ENCODE measurements around the gene IGHMBP2. TPM values are rescaled to one million over a fixed set of nuclear protein-coding genes. Genes with fewer than 3 reads are reported as not detected.

The IGHMBP2 gene
- total RNA-seq, 1 experiment from 2014 or later, result 27.0 TPM

DNA sequence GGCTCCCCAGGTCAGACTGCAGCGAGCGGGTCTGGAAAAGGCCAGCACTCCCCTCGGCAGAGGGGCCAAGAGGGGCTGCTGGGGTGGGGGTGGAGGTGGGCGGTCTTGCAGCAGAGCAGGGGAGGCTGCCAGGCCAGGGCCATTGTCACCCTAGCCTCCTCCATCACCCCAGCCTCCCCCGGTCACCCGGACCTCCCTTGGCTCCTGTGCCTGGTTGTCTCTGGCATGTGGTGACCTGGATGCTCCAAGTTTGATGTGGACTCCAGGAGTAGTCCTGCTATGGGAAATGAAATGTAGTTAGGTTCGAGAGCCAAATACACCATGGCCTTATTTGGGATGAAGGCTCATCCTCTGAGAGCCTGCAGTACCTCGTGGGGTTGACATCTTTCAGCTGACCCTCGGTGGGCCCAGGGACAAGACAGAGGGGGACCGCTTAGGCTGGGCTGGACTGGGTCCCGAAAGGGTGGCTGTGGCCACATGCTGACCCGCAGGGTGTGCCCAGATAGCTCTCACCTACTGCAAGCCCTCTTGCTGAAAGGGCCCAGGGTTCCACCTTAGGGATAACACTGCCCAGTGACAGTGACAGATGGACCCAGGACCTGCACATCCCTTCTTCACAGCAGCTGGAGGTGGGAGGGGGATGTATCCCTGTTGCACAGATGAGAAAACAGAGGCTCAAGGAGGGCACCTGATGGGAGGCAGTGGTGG is 53.0 kb downstream of the IGHMBP2 start:
- Histone ChIP-seq H3K9me3 (ENCODE audit: insufficient read depth, low read depth) (no peaks in the 10 kb centered on the region), H3K4me3 (no peak overlapping the region), H3K4me2 (no peak overlapping the region), H3K27ac (no peak overlapping the region), H3K4me1 (replicated peaks; ENCODE audit: insufficient read depth) (no peaks in the 10 kb centered on the region), H3K9me2 (ENCODE audit: insufficient read depth) (no peaks in the 10 kb centered on the region), H3K27me3 (ENCODE audit: insufficient read depth, low read depth) (0 out of 2 replicates have a peak, but pooled peaks cover 5% of the 10 kb centered on the region), H3K36me3 (ENCODE audit: low read depth) (no peaks in the 10 kb centered on the region), H4K20me1 (ENCODE audit: insufficient read depth) (no peaks in the 10 kb centered on the region), H3K79me2 (ENCODE audit: low read depth) (no peaks in the 10 kb centered on the region), H3F3A (ENCODE audit: insufficient read depth, low read depth) (no peaks in the 10 kb centered on the region), H2AFZ (no peak overlapping the region)
- no peak for TF ChIP-seq EZH2 (IDR thresholded peaks at IDR 0.05; ENCODE audit: low read depth)
- TF ChIP-seq, protein P1, sequence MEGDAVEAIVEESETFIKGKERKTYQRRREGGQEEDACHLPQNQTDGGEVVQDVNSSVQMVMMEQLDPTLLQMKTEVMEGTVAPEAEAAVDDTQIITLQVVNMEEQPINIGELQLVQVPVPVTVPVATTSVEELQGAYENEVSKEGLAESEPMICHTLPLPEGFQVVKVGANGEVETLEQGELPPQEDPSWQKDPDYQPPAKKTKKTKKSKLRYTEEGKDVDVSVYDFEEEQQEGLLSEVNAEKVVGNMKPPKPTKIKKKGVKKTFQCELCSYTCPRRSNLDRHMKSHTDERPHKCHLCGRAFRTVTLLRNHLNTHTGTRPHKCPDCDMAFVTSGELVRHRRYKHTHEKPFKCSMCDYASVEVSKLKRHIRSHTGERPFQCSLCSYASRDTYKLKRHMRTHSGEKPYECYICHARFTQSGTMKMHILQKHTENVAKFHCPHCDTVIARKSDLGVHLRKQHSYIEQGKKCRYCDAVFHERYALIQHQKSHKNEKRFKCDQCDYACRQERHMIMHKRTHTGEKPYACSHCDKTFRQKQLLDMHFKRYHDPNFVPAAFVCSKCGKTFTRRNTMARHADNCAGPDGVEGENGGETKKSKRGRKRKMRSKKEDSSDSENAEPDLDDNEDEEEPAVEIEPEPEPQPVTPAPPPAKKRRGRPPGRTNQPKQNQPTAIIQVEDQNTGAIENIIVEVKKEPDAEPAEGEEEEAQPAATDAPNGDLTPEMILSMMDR (conservative IDR thresholded peaks at IDR 0.05), result 0 out of 2 replicates have a peak, but pooled peaks have one; percentile 3
- BruUV-seq (replicated peaks), result no TSS peak
- CTCF ChIA-PET, result no interaction called here
- intact Hi-C loops (cut with micrococcal nuclease; ENCODE audit: unreplicated experiment), result no loop called here
- no peak for DNase-seq
- POLR2A ChIA-PET (ENCODE audit: unreplicated experiment), result no interaction called here

DNA sequence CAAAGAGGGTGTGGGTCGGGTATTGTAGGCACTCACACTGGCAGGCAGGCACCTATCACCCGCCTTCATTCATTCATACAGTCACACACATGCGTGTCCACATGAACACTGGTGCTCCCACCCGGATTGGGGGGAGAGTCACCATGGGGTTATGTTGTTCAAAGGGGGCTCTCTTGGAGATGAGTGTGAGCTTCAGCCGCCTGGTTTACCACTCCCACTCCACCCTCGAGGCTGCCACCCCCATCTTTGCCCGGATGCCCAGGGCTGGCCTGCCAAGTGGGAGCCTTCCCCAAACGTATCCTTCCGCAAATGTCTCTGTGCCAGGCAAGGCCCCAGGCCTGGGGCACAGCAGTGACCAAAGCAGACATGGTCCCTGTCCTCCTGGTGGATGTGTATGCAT is 54.5 kb downstream of the IGHMBP2 start:
- H3K79me2 ChIP-seq (ENCODE audit: low read depth), result no peaks in the 10 kb centered on the region
- H3F3A ChIP-seq (ENCODE audit: insufficient read depth, low read depth), result no peaks in the 10 kb centered on the region
- H2AFZ ChIP-seq, result no peak overlapping the region
- H3K27me3 ChIP-seq (ENCODE audit: insufficient read depth, low read depth), result peaks cover 5% of the 10 kb centered on the region; the same call in 1 of the 2 replicates
- BruUV-seq (replicated peaks), result no TSS peak
- no peak for DNase-seq
- CTCF ChIA-PET, result interaction anchor here (0.6 kb wide), 2 partner anchors 281 to 374 kb away, joined by 3 to 17 read pairs; no protein-coding TSS in a partner anchor
- no peak overlapping the region for H3K4me3 ChIP-seq
- no peaks in the 10 kb centered on the region for H3K4me1 ChIP-seq (replicated peaks; ENCODE audit: insufficient read depth)
- no peaks in the 10 kb centered on the region for H3K36me3 ChIP-seq (ENCODE audit: low read depth)
- intact Hi-C loops (cut with micrococcal nuclease; ENCODE audit: unreplicated experiment), result no loop called here
- TF ChIP-seq, protein P1 (conservative IDR thresholded peaks at IDR 0.05), result no peak
- no peak for TF ChIP-seq EZH2 (IDR thresholded peaks at IDR 0.05; ENCODE audit: low read depth)
- H3K4me2 ChIP-seq, result no peak overlapping the region
- H3K27ac ChIP-seq, result no peak overlapping the region
- H3K9me3 ChIP-seq (ENCODE audit: insufficient read depth, low read depth), result no peaks in the 10 kb centered on the region
- POLR2A ChIA-PET (ENCODE audit: unreplicated experiment), result no interaction called here
- H3K9me2 ChIP-seq (ENCODE audit: insufficient read depth), result no peaks in the 10 kb centered on the region
- H4K20me1 ChIP-seq (ENCODE audit: insufficient read depth), result no peaks in the 10 kb centered on the region

DNA sequence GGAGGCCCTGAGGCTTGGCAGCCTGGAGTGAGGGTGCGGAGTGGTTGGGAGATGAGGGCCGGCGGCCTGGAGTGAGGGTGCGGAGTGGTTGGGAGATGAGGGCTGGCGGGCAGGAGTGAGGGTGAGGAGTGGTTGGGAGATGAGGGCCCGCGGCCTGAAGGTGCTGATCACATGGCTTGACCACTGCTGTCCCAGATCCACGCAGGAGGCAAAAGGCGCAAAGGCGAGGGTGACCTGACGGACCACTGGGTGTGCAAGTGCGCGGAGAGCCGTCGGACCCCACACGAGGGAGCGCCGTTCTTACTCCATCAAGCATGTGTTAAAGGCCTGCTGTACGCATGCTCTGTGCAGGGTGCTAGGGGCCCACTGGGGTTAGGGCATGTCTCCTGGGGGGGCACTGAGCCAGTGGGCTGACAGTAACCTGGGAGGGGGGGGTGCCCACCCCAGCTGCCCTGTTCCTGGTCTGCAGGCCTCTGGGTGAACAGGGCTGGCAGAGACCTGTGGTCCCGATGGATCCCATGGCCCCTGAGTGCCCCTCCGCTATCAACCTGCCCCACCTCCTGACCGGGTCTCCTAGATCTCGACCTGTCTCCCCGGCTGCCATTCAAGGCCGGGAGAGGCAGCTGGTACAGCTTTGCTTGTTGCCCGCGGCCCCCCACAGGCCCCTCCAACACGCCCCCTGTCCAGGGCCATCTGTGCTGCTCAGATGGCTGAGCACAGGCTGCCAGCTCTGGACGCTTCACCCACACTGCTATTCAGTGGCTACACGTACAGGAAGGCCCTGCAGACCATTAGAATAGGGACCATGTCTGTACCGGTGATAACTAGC is 56.0 kb downstream of the IGHMBP2 start:
- no peak overlapping the region for H2AFZ ChIP-seq
- peaks cover 16% of the 10 kb centered on the region; the same call in 1 of the 2 replicates for H3K27me3 ChIP-seq (ENCODE audit: insufficient read depth, low read depth)
- H3K4me2 ChIP-seq, result no peak overlapping the region
- no peaks in the 10 kb centered on the region for H3K4me1 ChIP-seq (replicated peaks; ENCODE audit: insufficient read depth)
- no peaks in the 10 kb centered on the region for H3F3A ChIP-seq (ENCODE audit: insufficient read depth, low read depth)
- H4K20me1 ChIP-seq (ENCODE audit: insufficient read depth), result no peaks in the 10 kb centered on the region
- H3K9me3 ChIP-seq (ENCODE audit: insufficient read depth, low read depth), result no peaks in the 10 kb centered on the region
- intact Hi-C loops (cut with micrococcal nuclease; ENCODE audit: unreplicated experiment), result no loop called here
- no peak overlapping the region for H3K4me3 ChIP-seq
- ChIA-PET POLR2A (ENCODE audit: unreplicated experiment) (no interaction called here), CTCF (no interaction called here)
- H3K9me2 ChIP-seq (ENCODE audit: insufficient read depth), result no peaks in the 10 kb centered on the region
- no peak for DNase-seq
- no peaks in the 10 kb centered on the region for H3K79me2 ChIP-seq (ENCODE audit: low read depth)
- TF ChIP-seq EZH2 (IDR thresholded peaks at IDR 0.05; ENCODE audit: low read depth), result no peak
- TF ChIP-seq, protein P1 (conservative IDR thresholded peaks at IDR 0.05), result no peak
- no TSS peak for BruUV-seq (replicated peaks)
- H3K36me3 ChIP-seq (ENCODE audit: low read depth), result no peaks in the 10 kb centered on the region
- H3K27ac ChIP-seq, result no peak overlapping the region
